A549 (cell line): ENCODE measurements around the gene KCNAB1.

ENCODE experiments used
- HDAC2 ChIP-seq: fragments of 200-600 bp; sonication (generic); IDR thresholded peaks from 2 replicates; pipeline ENCODE4 v1.6.1; 2016
- KDM5A ChIP-seq: fragments of 200-600 bp; sonication (generic); IDR thresholded peaks from 2 replicates; pipeline ENCODE4 v1.6.1; 2016; ENCODE audit warnings: antibody characterized with exemption, mild to moderate bottlenecking
- NPAS2 ChIP-seq: fragments of 250-450 bp; sonication (Bioruptor Pico); IDR thresholded peaks from 2 replicates; pipeline ENCODE4 v1.8.0; 2022; ENCODE audit warnings: mild to moderate bottlenecking, moderate library complexity, borderline replicate concordance
- POLR2A ChIP-seq: IDR thresholded peaks from 2 replicates; pipeline ENCODE4 v1.6.1; 2012; ENCODE audit warnings: mild to moderate bottlenecking, low read length
- RNF2 ChIP-seq: fragments of 200-600 bp; sonication (generic); IDR thresholded peaks from 2 replicates; pipeline ENCODE4 v1.6.1; 2016; ENCODE audit warnings: low read depth, mild to moderate bottlenecking, antibody characterized with exemption, moderate library complexity, borderline replicate concordance
- ZFP36 ChIP-seq: fragments of 450-650 bp; IDR thresholded peaks from 2 replicates; pipeline ENCODE4 v1.6.1; 2014; ENCODE audit warnings: borderline replicate concordance; ENCODE audit not compliant: partially characterized antibody
- TF ChIP-seq, protein P1 (sequence below): fragments of >200 bp; sonication (Bioruptor Twin); formaldehyde crosslinking; IDR thresholded peaks from 3 replicates; pipeline ENCODE4 v1.5.1; 2016
- TF ChIP-seq, protein P2 (sequence below): fragments of 200-600 bp; sonication (generic); IDR thresholded peaks from 2 replicates; pipeline ENCODE4 v1.6.1; 2016; ENCODE audit warnings: antibody characterized with exemption, mild to moderate bottlenecking, moderate library complexity

DNA sequence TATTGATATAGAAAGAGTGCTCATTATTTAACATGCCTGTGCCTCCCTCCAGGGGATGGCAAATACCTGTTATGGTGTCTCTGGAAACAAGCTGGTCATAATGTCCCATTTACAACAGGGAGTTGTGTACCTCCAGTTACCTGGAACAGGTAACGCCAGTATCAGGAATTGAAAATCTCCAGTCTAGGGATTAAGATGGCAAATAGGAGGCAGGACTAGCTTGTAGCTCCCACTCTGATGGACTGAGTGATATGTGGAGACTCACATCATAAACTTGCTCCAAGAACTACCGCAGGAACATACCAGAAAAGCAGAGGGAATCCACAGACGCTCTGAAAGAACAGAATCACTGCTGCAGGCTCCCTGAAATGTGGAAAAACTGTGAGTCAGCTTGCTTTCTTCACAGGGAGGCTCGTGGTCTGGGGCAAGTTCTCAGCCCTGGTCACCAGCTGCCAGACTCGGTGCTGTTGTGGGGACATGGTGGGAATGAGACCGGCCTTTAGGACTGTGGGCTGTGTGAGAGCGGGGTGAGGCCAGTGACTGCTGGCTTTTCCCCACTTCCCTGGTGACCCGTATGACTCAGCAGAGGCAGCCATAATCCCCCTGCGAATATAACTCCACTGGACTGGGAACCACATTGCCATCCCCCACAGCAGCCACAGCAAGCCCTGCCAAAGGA lies 97.4 kb downstream of the KCNAB1 start:
- TF ChIP-seq KDM5A (no peak), POLR2A (no peak), RNF2 (no peak), ZFP36 (no peak), NPAS2 (no peak), HDAC2 (no peak)
- TF ChIP-seq, protein P1, sequence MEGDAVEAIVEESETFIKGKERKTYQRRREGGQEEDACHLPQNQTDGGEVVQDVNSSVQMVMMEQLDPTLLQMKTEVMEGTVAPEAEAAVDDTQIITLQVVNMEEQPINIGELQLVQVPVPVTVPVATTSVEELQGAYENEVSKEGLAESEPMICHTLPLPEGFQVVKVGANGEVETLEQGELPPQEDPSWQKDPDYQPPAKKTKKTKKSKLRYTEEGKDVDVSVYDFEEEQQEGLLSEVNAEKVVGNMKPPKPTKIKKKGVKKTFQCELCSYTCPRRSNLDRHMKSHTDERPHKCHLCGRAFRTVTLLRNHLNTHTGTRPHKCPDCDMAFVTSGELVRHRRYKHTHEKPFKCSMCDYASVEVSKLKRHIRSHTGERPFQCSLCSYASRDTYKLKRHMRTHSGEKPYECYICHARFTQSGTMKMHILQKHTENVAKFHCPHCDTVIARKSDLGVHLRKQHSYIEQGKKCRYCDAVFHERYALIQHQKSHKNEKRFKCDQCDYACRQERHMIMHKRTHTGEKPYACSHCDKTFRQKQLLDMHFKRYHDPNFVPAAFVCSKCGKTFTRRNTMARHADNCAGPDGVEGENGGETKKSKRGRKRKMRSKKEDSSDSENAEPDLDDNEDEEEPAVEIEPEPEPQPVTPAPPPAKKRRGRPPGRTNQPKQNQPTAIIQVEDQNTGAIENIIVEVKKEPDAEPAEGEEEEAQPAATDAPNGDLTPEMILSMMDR = no peak
- TF ChIP-seq, protein P2, sequence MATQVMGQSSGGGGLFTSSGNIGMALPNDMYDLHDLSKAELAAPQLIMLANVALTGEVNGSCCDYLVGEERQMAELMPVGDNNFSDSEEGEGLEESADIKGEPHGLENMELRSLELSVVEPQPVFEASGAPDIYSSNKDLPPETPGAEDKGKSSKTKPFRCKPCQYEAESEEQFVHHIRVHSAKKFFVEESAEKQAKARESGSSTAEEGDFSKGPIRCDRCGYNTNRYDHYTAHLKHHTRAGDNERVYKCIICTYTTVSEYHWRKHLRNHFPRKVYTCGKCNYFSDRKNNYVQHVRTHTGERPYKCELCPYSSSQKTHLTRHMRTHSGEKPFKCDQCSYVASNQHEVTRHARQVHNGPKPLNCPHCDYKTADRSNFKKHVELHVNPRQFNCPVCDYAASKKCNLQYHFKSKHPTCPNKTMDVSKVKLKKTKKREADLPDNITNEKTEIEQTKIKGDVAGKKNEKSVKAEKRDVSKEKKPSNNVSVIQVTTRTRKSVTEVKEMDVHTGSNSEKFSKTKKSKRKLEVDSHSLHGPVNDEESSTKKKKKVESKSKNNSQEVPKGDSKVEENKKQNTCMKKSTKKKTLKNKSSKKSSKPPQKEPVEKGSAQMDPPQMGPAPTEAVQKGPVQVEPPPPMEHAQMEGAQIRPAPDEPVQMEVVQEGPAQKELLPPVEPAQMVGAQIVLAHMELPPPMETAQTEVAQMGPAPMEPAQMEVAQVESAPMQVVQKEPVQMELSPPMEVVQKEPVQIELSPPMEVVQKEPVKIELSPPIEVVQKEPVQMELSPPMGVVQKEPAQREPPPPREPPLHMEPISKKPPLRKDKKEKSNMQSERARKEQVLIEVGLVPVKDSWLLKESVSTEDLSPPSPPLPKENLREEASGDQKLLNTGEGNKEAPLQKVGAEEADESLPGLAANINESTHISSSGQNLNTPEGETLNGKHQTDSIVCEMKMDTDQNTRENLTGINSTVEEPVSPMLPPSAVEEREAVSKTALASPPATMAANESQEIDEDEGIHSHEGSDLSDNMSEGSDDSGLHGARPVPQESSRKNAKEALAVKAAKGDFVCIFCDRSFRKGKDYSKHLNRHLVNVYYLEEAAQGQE = no peak
